HepG2 (cell line): ENCODE data around the gene ATPAF2. TPM values are rescaled to one million over a fixed set of nuclear protein-coding genes. Genes with fewer than 3 reads are reported as not detected.

Experiments
- CEBPG ChIP-seq: IDR thresholded peaks from 2 replicates; pipeline ENCODE4 v1.6.1; 2016
- DPF2 ChIP-seq: sonication (generic); formaldehyde crosslinking; IDR thresholded peaks from 2 replicates; pipeline ENCODE4 v1.4.0; 2020; ENCODE audit warnings: mild to moderate bottlenecking, low read depth, missing genetic modification reagents, borderline replicate concordance
- FOXC1 ChIP-seq: sonication (generic); formaldehyde crosslinking; IDR thresholded peaks from 2 replicates; pipeline ENCODE4 v1.8.0; 2022; ENCODE audit warnings: mild to moderate bottlenecking, missing genetic modification reagents, borderline replicate concordance
- GTF2F1 ChIP-seq: fragments of 150-350 bp; IDR thresholded peaks from 2 replicates; pipeline ENCODE4 v1.6.1; 2014; ENCODE audit warnings: low read length
- GTF3A ChIP-seq: sonication (generic); formaldehyde crosslinking; conservative IDR thresholded peaks from 2 replicates; pipeline ENCODE4 v1.4.0; 2020; ENCODE audit warnings: mild to moderate bottlenecking, missing genetic modification reagents
- HMG20A ChIP-seq: IDR thresholded peaks from 2 replicates; pipeline ENCODE4 v1.6.1; 2016; ENCODE audit warnings: borderline replicate concordance
- NCOA2 ChIP-seq: sonication (generic); formaldehyde crosslinking; IDR thresholded peaks from 2 replicates; pipeline ENCODE4 v1.8.0; 2022; ENCODE audit warnings: inconsistent platforms
- NFKBIZ ChIP-seq: IDR thresholded peaks from 2 replicates; pipeline ENCODE4 v1.6.1; 2018; ENCODE audit warnings: missing genetic modification reagents, missing compliant biosample characterization
- RARG ChIP-seq: sonication (generic); formaldehyde crosslinking; IDR thresholded peaks from 2 replicates; pipeline ENCODE4 v1.4.0; 2020; ENCODE audit warnings: low read depth, mild to moderate bottlenecking, missing genetic modification reagents
- SCMH1 ChIP-seq: sonication (generic); formaldehyde crosslinking; IDR thresholded peaks from 2 replicates; pipeline ENCODE4 v1.9.0; 2021; ENCODE audit warnings: missing genetic modification reagents, mild to moderate bottlenecking, borderline replicate concordance
- ZBTB42 ChIP-seq: sonication (generic); formaldehyde crosslinking; IDR thresholded peaks from 2 replicates; pipeline ENCODE4 v1.5.0; 2020; ENCODE audit warnings: mild to moderate bottlenecking, missing genetic modification reagents
- ZFP36L2 ChIP-seq: sonication (generic); formaldehyde crosslinking; IDR thresholded peaks from 2 replicates; pipeline ENCODE4 v1.4.0; 2020; ENCODE audit warnings: missing genetic modification reagents
- ZMYM4 ChIP-seq: sonication (generic); formaldehyde crosslinking; IDR thresholded peaks from 2 replicates; pipeline ENCODE4 v1.8.1; 2023; ENCODE audit warnings: mild to moderate bottlenecking, missing genetic modification reagents
- ZNF614 ChIP-seq: IDR thresholded peaks from 2 replicates; pipeline ENCODE4 v1.6.1; 2018; ENCODE audit warnings: missing biosample characterization, missing genetic modification reagents, inconsistent platforms, borderline replicate concordance
- ZNF790 ChIP-seq: sonication (generic); formaldehyde crosslinking; IDR thresholded peaks from 2 replicates; pipeline ENCODE4 v1.8.0; 2022; ENCODE audit warnings: missing genetic modification reagents, mild to moderate bottlenecking, borderline replicate concordance
- ZNF891 ChIP-seq: sonication (generic); formaldehyde crosslinking; IDR thresholded peaks from 2 replicates; pipeline ENCODE4 v1.5.0; 2020; ENCODE audit warnings: mild to moderate bottlenecking, missing genetic modification reagents
- ZSCAN9 ChIP-seq: IDR thresholded peaks from 2 replicates; pipeline ENCODE4 v1.6.1; 2016; ENCODE audit warnings: borderline replicate concordance
- polyA plus RNA-seq, 8 experiments: library from polyadenylated mRNA; depleted of rRNA in 3 of 8; stranded (reverse) in 7 of 8; unstranded in 1 of 8; fragments of >200 nt; fragmentation: Illumina TruSeq in 4 of 8; extraction: Trizol in 4 of 8; gene quantifications; 2 replicates each; pipeline versions ENCODE4 v1.2.1 to v1.2.3, GENCODE V29; 2011 to 2016; ENCODE audit warnings: low read depth in 4 of 8, missing spikeins in 1 of 8, mixed read lengths in 1 of 8; ENCODE audit not compliant: insufficient read depth in 1 of 8
- total RNA-seq, 5 experiments: library from RNA; depleted of rRNA; stranded (reverse); fragments of >200 nt; fragmentation: Illumina TruSeq; extraction: Trizol; gene quantifications; 2 replicates each; pipeline ENCODE4 v1.2.3, GENCODE V29; 2016; ENCODE audit warnings: low read depth in 1 of 5
- TF ChIP-seq, protein P1 (sequence below): fragments of 450-650 bp; IDR thresholded peaks from 2 replicates; pipeline ENCODE4 v1.6.1; 2016
- TF ChIP-seq, protein P2 (sequence below): sonication (generic); formaldehyde crosslinking; IDR thresholded peaks from 2 replicates; pipeline ENCODE4 v1.4.0; 2020; ENCODE audit warnings: missing genetic modification reagents, borderline replicate concordance
- TF ChIP-seq, protein P3 (sequence below): IDR thresholded peaks from 2 replicates; pipeline ENCODE4 v1.4.0; 2020; ENCODE audit warnings: mild to moderate bottlenecking, missing genetic modification reagents
- TF ChIP-seq, protein P4 (sequence below): sonication (generic); formaldehyde crosslinking; IDR thresholded peaks from 2 replicates; pipeline ENCODE4 v1.4.0; 2020; ENCODE audit warnings: missing genetic modification reagents

The ATPAF2 gene
- total and polyA plus RNA-seq, 2 of the 13 experiments (the other 11 are each of a cell fraction or from before 2014, with no cell fraction given): 15.0 to 16.5 TPM

DNA sequence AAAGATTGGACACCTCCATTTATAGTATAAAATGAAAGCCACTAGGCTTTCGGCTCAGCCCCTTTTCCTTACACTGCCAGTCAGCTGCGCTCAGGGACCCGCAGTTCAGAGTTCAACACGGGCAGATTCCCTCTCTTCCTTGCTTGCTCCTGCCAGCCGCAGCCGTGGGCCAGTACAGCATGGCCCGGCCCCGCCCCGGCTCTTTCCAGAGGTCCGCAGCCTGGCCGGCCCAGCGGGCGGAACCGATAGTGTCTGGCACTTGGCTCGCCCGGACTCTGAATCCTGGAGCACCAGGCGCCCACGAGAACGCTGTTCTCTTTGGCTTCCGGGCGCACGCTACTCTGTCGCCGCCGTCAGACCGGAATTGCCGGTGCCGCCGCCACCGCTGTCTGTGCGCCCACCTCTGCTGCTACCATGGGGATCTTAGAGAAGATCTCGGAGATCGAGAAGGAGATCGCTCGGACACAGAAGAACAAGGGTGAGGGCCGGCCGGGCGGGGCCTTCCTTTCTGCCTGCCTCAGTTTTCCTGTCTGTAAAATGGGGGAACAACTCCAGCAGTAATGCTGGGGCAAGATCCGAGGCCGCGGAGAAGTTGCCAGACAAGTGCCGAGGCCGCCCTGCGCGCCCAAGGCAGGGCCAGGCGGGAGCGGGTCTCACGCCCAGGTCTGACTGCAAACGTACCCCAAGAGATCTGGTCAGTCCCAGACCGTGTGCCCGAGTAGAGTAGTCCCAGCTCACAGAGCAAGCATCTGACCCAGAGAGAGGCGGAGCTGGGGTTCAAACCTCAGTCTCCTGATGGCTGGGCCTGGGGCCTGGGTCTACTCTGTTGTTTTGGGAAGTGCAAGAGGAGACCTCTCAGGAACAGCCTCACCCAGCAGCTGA, 48.9 kb upstream of the ATPAF2 start, which contains the start of gene DRG2 (continued):
- peak; percentile 96 for TF ChIP-seq ZMYM4 (CRISPR knock-in tag)
- TF ChIP-seq RARG: peak; percentile 83; the same call in 1 of the 2 replicates
- TF ChIP-seq ZNF790 (CRISPR knock-in tag): peak; percentile 67; the same call in 1 of the 2 replicates
- 0 out of 2 replicates have a peak, but pooled peaks have one; percentile 17 for TF ChIP-seq ZFP36L2 (CRISPR knock-in tag)
- TF ChIP-seq, protein P1, sequence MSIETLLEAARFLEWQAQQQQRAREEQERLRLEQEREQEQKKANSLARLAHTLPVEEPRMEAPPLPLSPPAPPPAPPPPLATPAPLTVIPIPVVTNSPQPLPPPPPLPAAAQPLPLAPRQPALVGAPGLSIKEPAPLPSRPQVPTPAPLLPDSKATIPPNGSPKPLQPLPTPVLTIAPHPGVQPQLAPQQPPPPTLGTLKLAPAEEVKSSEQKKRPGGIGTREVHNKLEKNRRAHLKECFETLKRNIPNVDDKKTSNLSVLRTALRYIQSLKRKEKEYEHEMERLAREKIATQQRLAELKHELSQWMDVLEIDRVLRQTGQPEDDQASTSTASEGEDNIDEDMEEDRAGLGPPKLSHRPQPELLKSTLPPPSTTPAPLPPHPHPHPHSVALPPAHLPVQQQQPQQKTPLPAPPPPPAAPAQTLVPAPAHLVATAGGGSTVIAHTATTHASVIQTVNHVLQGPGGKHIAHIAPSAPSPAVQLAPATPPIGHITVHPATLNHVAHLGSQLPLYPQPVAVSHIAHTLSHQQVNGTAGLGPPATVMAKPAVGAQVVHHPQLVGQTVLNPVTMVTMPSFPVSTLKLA: peak; percentile 59; the same call in 1 of the 2 replicates
- TF ChIP-seq, protein P2, sequence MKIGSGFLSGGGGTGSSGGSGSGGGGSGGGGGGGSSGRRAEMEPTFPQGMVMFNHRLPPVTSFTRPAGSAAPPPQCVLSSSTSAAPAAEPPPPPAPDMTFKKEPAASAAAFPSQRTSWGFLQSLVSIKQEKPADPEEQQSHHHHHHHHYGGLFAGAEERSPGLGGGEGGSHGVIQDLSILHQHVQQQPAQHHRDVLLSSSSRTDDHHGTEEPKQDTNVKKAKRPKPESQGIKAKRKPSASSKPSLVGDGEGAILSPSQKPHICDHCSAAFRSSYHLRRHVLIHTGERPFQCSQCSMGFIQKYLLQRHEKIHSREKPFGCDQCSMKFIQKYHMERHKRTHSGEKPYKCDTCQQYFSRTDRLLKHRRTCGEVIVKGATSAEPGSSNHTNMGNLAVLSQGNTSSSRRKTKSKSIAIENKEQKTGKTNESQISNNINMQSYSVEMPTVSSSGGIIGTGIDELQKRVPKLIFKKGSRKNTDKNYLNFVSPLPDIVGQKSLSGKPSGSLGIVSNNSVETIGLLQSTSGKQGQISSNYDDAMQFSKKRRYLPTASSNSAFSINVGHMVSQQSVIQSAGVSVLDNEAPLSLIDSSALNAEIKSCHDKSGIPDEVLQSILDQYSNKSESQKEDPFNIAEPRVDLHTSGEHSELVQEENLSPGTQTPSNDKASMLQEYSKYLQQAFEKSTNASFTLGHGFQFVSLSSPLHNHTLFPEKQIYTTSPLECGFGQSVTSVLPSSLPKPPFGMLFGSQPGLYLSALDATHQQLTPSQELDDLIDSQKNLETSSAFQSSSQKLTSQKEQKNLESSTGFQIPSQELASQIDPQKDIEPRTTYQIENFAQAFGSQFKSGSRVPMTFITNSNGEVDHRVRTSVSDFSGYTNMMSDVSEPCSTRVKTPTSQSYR (CRISPR knock-in tag): peak; percentile 57; the same call in 1 of the 2 replicates
- TF ChIP-seq SCMH1 (CRISPR knock-in tag): no peak
- TF ChIP-seq NFKBIZ (CRISPR knock-in tag): peak; percentile 85
- peak; percentile 77 for TF ChIP-seq HMG20A (CRISPR knock-in tag)
- TF ChIP-seq CEBPG (CRISPR knock-in tag): peak; percentile 65
- TF ChIP-seq NCOA2: peak; percentile 75
- 0 out of 2 replicates have a peak, but pooled peaks have one; percentile 38 for TF ChIP-seq GTF2F1
- TF ChIP-seq, protein P3, sequence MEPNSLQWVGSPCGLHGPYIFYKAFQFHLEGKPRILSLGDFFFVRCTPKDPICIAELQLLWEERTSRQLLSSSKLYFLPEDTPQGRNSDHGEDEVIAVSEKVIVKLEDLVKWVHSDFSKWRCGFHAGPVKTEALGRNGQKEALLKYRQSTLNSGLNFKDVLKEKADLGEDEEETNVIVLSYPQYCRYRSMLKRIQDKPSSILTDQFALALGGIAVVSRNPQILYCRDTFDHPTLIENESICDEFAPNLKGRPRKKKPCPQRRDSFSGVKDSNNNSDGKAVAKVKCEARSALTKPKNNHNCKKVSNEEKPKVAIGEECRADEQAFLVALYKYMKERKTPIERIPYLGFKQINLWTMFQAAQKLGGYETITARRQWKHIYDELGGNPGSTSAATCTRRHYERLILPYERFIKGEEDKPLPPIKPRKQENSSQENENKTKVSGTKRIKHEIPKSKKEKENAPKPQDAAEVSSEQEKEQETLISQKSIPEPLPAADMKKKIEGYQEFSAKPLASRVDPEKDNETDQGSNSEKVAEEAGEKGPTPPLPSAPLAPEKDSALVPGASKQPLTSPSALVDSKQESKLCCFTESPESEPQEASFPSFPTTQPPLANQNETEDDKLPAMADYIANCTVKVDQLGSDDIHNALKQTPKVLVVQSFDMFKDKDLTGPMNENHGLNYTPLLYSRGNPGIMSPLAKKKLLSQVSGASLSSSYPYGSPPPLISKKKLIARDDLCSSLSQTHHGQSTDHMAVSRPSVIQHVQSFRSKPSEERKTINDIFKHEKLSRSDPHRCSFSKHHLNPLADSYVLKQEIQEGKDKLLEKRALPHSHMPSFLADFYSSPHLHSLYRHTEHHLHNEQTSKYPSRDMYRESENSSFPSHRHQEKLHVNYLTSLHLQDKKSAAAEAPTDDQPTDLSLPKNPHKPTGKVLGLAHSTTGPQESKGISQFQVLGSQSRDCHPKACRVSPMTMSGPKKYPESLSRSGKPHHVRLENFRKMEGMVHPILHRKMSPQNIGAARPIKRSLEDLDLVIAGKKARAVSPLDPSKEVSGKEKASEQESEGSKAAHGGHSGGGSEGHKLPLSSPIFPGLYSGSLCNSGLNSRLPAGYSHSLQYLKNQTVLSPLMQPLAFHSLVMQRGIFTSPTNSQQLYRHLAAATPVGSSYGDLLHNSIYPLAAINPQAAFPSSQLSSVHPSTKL (CRISPR knock-in tag): peak; percentile 84
- TF ChIP-seq, protein P4, sequence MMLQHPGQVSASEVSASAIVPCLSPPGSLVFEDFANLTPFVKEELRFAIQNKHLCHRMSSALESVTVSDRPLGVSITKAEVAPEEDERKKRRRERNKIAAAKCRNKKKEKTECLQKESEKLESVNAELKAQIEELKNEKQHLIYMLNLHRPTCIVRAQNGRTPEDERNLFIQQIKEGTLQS (CRISPR knock-in tag): 0 out of 2 replicates have a peak, but pooled peaks have one; percentile 22
- peak; percentile 86; the same call in 1 of the 2 replicates for TF ChIP-seq GTF3A
- TF ChIP-seq ZBTB42 (CRISPR knock-in tag): no peak
- peak; percentile 99 for TF ChIP-seq ZNF614 (CRISPR knock-in tag)
- TF ChIP-seq FOXC1 (CRISPR knock-in tag): peak; percentile 87
- TF ChIP-seq DPF2 (CRISPR knock-in tag): peak; percentile 23; the same call in 1 of the 2 replicates
- TF ChIP-seq ZNF891 (CRISPR knock-in tag): peak; percentile 78; the same call in 1 of the 2 replicates
- TF ChIP-seq ZSCAN9: peak; percentile 98
